H9 (cell line): ENCODE measurements around the gene NPFFR2. TPM values are rescaled to one million over a fixed set of nuclear protein-coding genes. Genes with fewer than 3 reads are reported as not detected.
"Not testable (repeated sequence)": the region's sequence is repeated elsewhere in the genome, so short reads cannot be mapped to it uniquely, and the experiment has no call there.

Experiments used
- DNase-seq: peaks from one replicate; pipeline ENCODE4 v3.0.0-alpha.2; 2017
- H2AFZ ChIP-seq: one replicate; pipeline ENCODE4 v1.6.1; 2013; ENCODE audit warnings: mild to moderate bottlenecking, low read length, control low read depth, moderate library complexity
- H2AK5ac ChIP-seq: 2 replicates; pipeline ENCODE4 v1.6.1; 2013; ENCODE audit warnings: low read length, control low read depth, mixed read lengths; ENCODE audit not compliant: insufficient read length
- H2BK120ac ChIP-seq: one replicate; pipeline ENCODE4 v1.6.1; 2013; ENCODE audit warnings: low read depth, mild to moderate bottlenecking, low read length, control low read depth, inconsistent platforms; ENCODE audit not compliant: poor library complexity, severe bottlenecking
- H2BK12ac ChIP-seq: 2 replicates; pipeline ENCODE4 v1.6.1; 2013; ENCODE audit warnings: low read length, control low read depth, mixed read lengths, low read depth; ENCODE audit not compliant: insufficient read length
- H2BK15ac ChIP-seq: 2 replicates; pipeline ENCODE4 v1.6.1; 2013; ENCODE audit warnings: low read depth, low read length, control low read depth
- H2BK20ac ChIP-seq: one replicate; pipeline ENCODE4 v1.6.1; 2013; ENCODE audit warnings: low read depth, mild to moderate bottlenecking, low read length, control low read depth, inconsistent platforms; ENCODE audit not compliant: poor library complexity, severe bottlenecking
- H2BK5ac ChIP-seq: 2 replicates; pipeline ENCODE4 v1.6.1; 2013; ENCODE audit warnings: low read length, control low read depth, mixed read lengths; ENCODE audit not compliant: insufficient read length
- H3K14ac ChIP-seq: 2 replicates; pipeline ENCODE4 v1.6.1; 2013; ENCODE audit warnings: low read length, control low read depth; ENCODE audit not compliant: insufficient read depth
- H3K18ac ChIP-seq: 2 replicates; pipeline ENCODE4 v1.6.1; 2013; ENCODE audit warnings: low read depth, mild to moderate bottlenecking, mixed read lengths, low read length, control low read depth; ENCODE audit not compliant: insufficient read length
- H3K23ac ChIP-seq: 2 replicates; pipeline ENCODE4 v1.6.1; 2013; ENCODE audit warnings: low read length, control low read depth, mixed read lengths, low read depth; ENCODE audit not compliant: insufficient read length
- H3K23me2 ChIP-seq: 2 replicates; pipeline ENCODE4 v1.6.1; 2013; ENCODE audit warnings: low read depth, mild to moderate bottlenecking, mixed read lengths, low read length, control low read depth; ENCODE audit not compliant: insufficient read length, poor library complexity, severe bottlenecking
- H3K27ac ChIP-seq: 2 replicates; pipeline ENCODE4 v1.5.1; 2013; ENCODE audit warnings: low read length, control low read depth, mixed read lengths, low read depth; ENCODE audit not compliant: insufficient read length
- H3K27me3 ChIP-seq: 2 replicates; pipeline ENCODE4 v1.6.1; 2013; ENCODE audit warnings: low read length, control low read depth, inconsistent platforms; ENCODE audit not compliant: insufficient read depth
- H3K4ac ChIP-seq: 2 replicates; pipeline ENCODE4 v1.6.1; 2013; ENCODE audit warnings: low read depth, mild to moderate bottlenecking, control low read depth, inconsistent platforms, low read length, moderate library complexity
- H3K4me1 ChIP-seq: 2 replicates; pipeline ENCODE4 v1.6.1; 2013; ENCODE audit warnings: low read length, control low read depth, inconsistent platforms; ENCODE audit not compliant: insufficient read depth
- H3K4me2 ChIP-seq: 2 replicates; pipeline ENCODE4 v1.6.1; 2013; ENCODE audit warnings: low read length, control low read depth, mixed read lengths; ENCODE audit not compliant: insufficient read length, insufficient read depth
- H3K56ac ChIP-seq: 2 replicates; pipeline ENCODE4 v1.6.1; 2013; ENCODE audit warnings: low read depth, mild to moderate bottlenecking, mixed read lengths, low read length, control low read depth; ENCODE audit not compliant: insufficient read length
- H3K79me1 ChIP-seq: 2 replicates; pipeline ENCODE4 v1.6.1; 2013; ENCODE audit warnings: low read depth, mild to moderate bottlenecking, moderate library complexity, low read length, control low read depth, inconsistent platforms; ENCODE audit not compliant: insufficient read depth, poor library complexity, severe bottlenecking
- H3K79me2 ChIP-seq: 2 replicates; pipeline ENCODE4 v1.6.1; 2013; ENCODE audit warnings: low read length, control low read depth, inconsistent platforms; ENCODE audit not compliant: insufficient read depth
- H3K9ac ChIP-seq: 2 replicates; pipeline ENCODE4 v1.6.1; 2013; ENCODE audit warnings: low read length, control low read depth, mixed read lengths; ENCODE audit not compliant: insufficient read length; ENCODE audit errors: extremely low read depth
- H3K9me3 ChIP-seq: one replicate; pipeline ENCODE4 v1.6.1; 2013; ENCODE audit warnings: low read depth, low read length, inconsistent platforms; ENCODE audit not compliant: control insufficient read depth
- H3T11ph ChIP-seq: one replicate; pipeline ENCODE4 v1.6.1; 2013; ENCODE audit warnings: mild to moderate bottlenecking, low read length, control low read depth, inconsistent platforms
- H4K20me1 ChIP-seq: one replicate; pipeline ENCODE4 v1.6.1; 2013; ENCODE audit not compliant: control insufficient read depth, insufficient read length, insufficient read depth
- H4K5ac ChIP-seq: 2 replicates; pipeline ENCODE4 v1.6.1; 2013; ENCODE audit warnings: low read depth, mild to moderate bottlenecking, mixed read lengths, low read length, control low read depth; ENCODE audit not compliant: insufficient read length
- H4K8ac ChIP-seq: replicated peaks from 2 replicates; pipeline ENCODE4 v1.6.1; 2013; ENCODE audit warnings: low read length, control low read depth, mixed read lengths, low read depth; ENCODE audit not compliant: insufficient read length
- H4K91ac ChIP-seq: 2 replicates; pipeline ENCODE4 v1.6.1; 2013; ENCODE audit warnings: low read depth, mild to moderate bottlenecking, moderate library complexity, mixed read lengths, low read length, control low read depth; ENCODE audit not compliant: insufficient read length
- H3K27ac Mint-ChIP-seq, 3 experiments: 2 replicates in 2 of 3; 3 replicates in 1 of 3; pipeline ENCODE4 v1.8.0; 2020 to 2021; ENCODE audit warnings: mixed read lengths in 3 of 3, mild to moderate bottlenecking in 1 of 3, moderate library complexity in 1 of 3
- H3K27me3 Mint-ChIP-seq: 2 replicates; pipeline ENCODE4 v1.8.0; 2021; ENCODE audit warnings: low read depth, mild to moderate bottlenecking, moderate library complexity, mixed read lengths
- H3K36me3 Mint-ChIP-seq, 3 experiments: 2 replicates in 2 of 3; 3 replicates in 1 of 3; pipeline ENCODE4 v1.8.0; 2020 to 2021; ENCODE audit warnings: low read depth in 3 of 3, mixed read lengths in 3 of 3; ENCODE audit not compliant: insufficient read depth in 1 of 3
- H3K4me1 Mint-ChIP-seq, 2 experiments: 2 replicates each; pipeline ENCODE4 v1.8.0; 2020; ENCODE audit warnings: mixed read lengths in 2 of 2
- H3K4me3 Mint-ChIP-seq, 2 experiments: 2 replicates in 1 of 2; 3 replicates in 1 of 2; pipeline ENCODE4 v1.8.0; 2020 to 2021; ENCODE audit warnings: mild to moderate bottlenecking in 2 of 2, mixed read lengths in 2 of 2, moderate library complexity in 1 of 2
- H3K9me3 Mint-ChIP-seq, 2 experiments: 2 replicates in 1 of 2; 3 replicates in 1 of 2; pipeline ENCODE4 v1.8.0; 2020; ENCODE audit warnings: mild to moderate bottlenecking in 2 of 2, mixed read lengths in 2 of 2, moderate library complexity in 1 of 2
- WGBS: extraction: QIAGEN DNeasy Blood & Tissue Kit; methylation state at CpG from one replicate; pipeline ENCODE4 v1.1.7; 2013; ENCODE audit warnings: missing lambda C conversion rate, low lambda C conversion rate, mixed read lengths; ENCODE audit not compliant: insufficient read length; ENCODE audit errors: extremely low coverage; 5-methylcytosine and 5-hydroxymethylcytosine counted together
- total RNA-seq: library from RNA; stranded (reverse); gene quantifications from 2 replicates; pipeline ENCODE4 v1.2.1, GENCODE V29; 2021

The NPFFR2 gene
- total RNA-seq, 1 experiment from 2014 or later: 7.3 TPM

DNA sequence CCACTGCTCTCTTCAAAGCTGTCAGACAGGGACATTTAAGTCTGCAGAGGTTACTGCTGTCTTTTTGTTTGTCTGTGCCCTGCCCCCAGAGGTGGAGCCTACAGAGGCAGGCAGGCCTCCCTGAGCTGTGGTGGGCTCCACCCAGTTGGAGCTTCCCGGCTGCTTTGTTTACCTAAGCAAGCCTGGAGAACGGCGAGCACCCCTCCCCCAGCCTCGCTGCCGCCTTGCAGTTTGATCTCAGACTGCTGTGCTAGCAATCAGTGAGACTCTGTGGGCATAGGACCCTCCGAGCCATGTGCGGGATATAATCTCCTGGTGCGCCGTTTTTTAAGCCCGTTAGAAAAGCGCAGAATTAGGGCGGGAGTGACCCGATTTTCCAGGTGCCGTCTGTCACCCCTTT lies 137.5 kb downstream of the NPFFR2 start:
- H3K4me2 ChIP-seq, H3K27ac ChIP-seq, H3K4me3 Mint-ChIP-seq, H2BK5ac ChIP-seq, H2BK20ac ChIP-seq, H3T11ph ChIP-seq, H2BK15ac ChIP-seq, H3K23ac ChIP-seq, H3K4me1 ChIP-seq, H3K18ac ChIP-seq, H3K56ac ChIP-seq, DNase-seq, H2AFZ ChIP-seq, H3K14ac ChIP-seq, H4K5ac ChIP-seq, H4K20me1 ChIP-seq, H3K27me3 ChIP-seq, H3K27me3 Mint-ChIP-seq, H3K23me2 ChIP-seq, H3K27ac Mint-ChIP-seq, H4K91ac ChIP-seq, H2AK5ac ChIP-seq, H2BK12ac ChIP-seq, H3K4ac ChIP-seq, H3K79me2 ChIP-seq, H4K8ac ChIP-seq, H3K9me3 ChIP-seq, H3K79me1 ChIP-seq, H3K9ac ChIP-seq, H2BK120ac ChIP-seq: not testable (repeated sequence)
- WGBS: no CpG with 5 or more reads among the region's 14 CpGs
- H3K9me3 Mint-ChIP-seq: peaks cover 62 to 68% of the 10 kb centered on the region in 2 experiments
- H3K36me3 Mint-ChIP-seq: peaks cover 43 to 68% (median 58%) of the 10 kb centered on the region in 3 experiments
- peaks cover 21 to 23% of the 10 kb centered on the region in 2 experiments for H3K4me1 Mint-ChIP-seq
